Measurements from ENCODE around the gene RHEX.

DNA sequence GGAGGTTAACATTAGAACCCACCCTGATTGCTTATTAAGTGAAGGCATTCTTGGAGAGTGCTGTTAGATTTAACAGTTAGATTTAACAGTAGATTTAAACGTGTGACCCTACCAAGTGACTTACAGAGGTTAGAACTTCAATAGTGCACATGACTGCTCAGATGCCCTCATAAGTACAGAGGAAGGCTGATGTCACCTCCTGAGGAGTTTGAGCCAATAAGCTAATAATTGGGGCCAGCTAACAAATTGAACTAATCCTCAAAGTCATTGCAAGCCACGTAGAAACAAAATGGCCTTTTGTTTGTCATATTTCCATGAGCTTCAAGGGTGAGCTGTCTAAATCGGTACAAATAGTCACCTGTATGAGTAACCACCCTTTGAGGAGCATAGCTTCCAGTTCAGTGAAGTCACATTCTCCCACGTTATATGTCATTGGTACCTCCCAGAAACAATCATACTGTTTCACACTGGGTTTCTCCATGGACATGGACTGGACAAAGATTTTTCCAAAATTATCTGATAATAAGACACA lies 52.6 kb downstream of the RHEX start:
- no peak for TF ChIP-seq CHD2 (IDR thresholded peaks at IDR 0.05; ENCODE audit: low read length, partially characterized antibody)
- TF ChIP-seq, protein P1, sequence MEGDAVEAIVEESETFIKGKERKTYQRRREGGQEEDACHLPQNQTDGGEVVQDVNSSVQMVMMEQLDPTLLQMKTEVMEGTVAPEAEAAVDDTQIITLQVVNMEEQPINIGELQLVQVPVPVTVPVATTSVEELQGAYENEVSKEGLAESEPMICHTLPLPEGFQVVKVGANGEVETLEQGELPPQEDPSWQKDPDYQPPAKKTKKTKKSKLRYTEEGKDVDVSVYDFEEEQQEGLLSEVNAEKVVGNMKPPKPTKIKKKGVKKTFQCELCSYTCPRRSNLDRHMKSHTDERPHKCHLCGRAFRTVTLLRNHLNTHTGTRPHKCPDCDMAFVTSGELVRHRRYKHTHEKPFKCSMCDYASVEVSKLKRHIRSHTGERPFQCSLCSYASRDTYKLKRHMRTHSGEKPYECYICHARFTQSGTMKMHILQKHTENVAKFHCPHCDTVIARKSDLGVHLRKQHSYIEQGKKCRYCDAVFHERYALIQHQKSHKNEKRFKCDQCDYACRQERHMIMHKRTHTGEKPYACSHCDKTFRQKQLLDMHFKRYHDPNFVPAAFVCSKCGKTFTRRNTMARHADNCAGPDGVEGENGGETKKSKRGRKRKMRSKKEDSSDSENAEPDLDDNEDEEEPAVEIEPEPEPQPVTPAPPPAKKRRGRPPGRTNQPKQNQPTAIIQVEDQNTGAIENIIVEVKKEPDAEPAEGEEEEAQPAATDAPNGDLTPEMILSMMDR (IDR thresholded peaks at IDR 0.05), result no peak
- TF ChIP-seq BCL3 (IDR thresholded peaks at IDR 0.05), result no peak
- no peak for TF ChIP-seq POLR2AphosphoS2 (conservative IDR thresholded peaks at IDR 0.05; ENCODE audit: low read length)
- TF ChIP-seq RAD21 (conservative IDR thresholded peaks at IDR 0.05 in 1 of 2, IDR thresholded peaks at IDR 0.05 in 1 of 2), result no peak
- TF ChIP-seq ESRRA (IDR thresholded peaks at IDR 0.05; ENCODE audit: borderline replicate concordance, low read length), result no peak
- no peak for TF ChIP-seq EP300 (IDR thresholded peaks at IDR 0.05)
- TF ChIP-seq, protein P2, sequence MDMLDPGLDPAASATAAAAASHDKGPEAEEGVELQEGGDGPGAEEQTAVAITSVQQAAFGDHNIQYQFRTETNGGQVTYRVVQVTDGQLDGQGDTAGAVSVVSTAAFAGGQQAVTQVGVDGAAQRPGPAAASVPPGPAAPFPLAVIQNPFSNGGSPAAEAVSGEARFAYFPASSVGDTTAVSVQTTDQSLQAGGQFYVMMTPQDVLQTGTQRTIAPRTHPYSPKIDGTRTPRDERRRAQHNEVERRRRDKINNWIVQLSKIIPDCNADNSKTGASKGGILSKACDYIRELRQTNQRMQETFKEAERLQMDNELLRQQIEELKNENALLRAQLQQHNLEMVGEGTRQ (IDR thresholded peaks at IDR 0.05), result no peak
- no peak for TF ChIP-seq MAZ (IDR thresholded peaks at IDR 0.05; ENCODE audit: borderline replicate concordance, low read depth, low read length)
- no peak for TF ChIP-seq SMC3 (IDR thresholded peaks at IDR 0.05)

Measured in A549 (cell line).